ENCODE data around the gene TMEM240. TPM values are rescaled to one million over a fixed set of nuclear protein-coding genes. Genes with fewer than 3 reads are reported as not detected.

TMEM240 gene
- total and polyA plus RNA-seq, 2 experiments from 2014 or later, result 1.8 to 5.1 TPM

GRCh38 chr1:1489861-1490260 is 50.6 kb downstream of the TMEM240 start:
- H2AFZ ChIP-seq, result no peak overlapping the region
- H3K27ac ChIP-seq (ENCODE audit: low read depth), result no peak overlapping the region
- Mint-ChIP-seq H3K4me1 (no peaks in the 10 kb centered on the region; the same call in 2 of the 3 replicates), H3K9me3 (no peaks in the 10 kb centered on the region; the same call in 2 of the 3 replicates), H3K4me3 (no peak overlapping the region), H3K36me3 (ENCODE audit: low read depth) (peaks cover 66% of the 10 kb centered on the region), H3K27me3 (ENCODE audit: insufficient read depth, low read depth, poor library complexity) (peaks cover 2% of the 10 kb centered on the region), H3K27ac (no peak overlapping the region)
- no peaks in the 10 kb centered on the region for H3K27me3 ChIP-seq (ENCODE audit: insufficient read depth)
- H3K79me2 ChIP-seq (replicated peaks; ENCODE audit: insufficient read depth), result no peaks in the 10 kb centered on the region
- DNase-seq (ENCODE audit: low spot score) (no peak), ATAC-seq (no peak)
- peaks cover 8% of the 10 kb centered on the region for H4K20me1 ChIP-seq (replicated peaks; ENCODE audit: insufficient read depth)
- H3K4me3 ChIP-seq, result no peak overlapping the region
- H3K36me3 ChIP-seq (ENCODE audit: insufficient read depth), result peaks cover 15% of the 10 kb centered on the region
- no peak for TF ChIP-seq NANOG (IDR thresholded peaks at IDR 0.05; ENCODE audit: borderline replicate concordance)
- no peak for TF ChIP-seq EZH2phosphoT487 (IDR thresholded peaks at IDR 0.05; ENCODE audit: unreplicated experiment)
- TF ChIP-seq ZNF114 (CRISPR knock-in tag; IDR thresholded peaks at IDR 0.05), result no peak
- no peak for TF ChIP-seq ZNF462 (CRISPR knock-in tag; IDR thresholded peaks at IDR 0.05)
- TF ChIP-seq ETS1 (IDR thresholded peaks at IDR 0.05), result no peak
- no peak for TF ChIP-seq CREB1 (CRISPR knock-in tag; IDR thresholded peaks at IDR 0.05; ENCODE audit: low read depth)
- no peak for TF ChIP-seq STAT1 (IDR thresholded peaks at IDR 0.05; ENCODE audit: unreplicated experiment)
- no peak for TF ChIP-seq JUNB (IDR thresholded peaks at IDR 0.05; ENCODE audit: unreplicated experiment)
- no peak for TF ChIP-seq CTCF (conservative IDR thresholded peaks at IDR 0.05; ENCODE audit: low read depth in 2 of 2)
- no peak for TF ChIP-seq POLR2AphosphoS5 (IDR thresholded peaks at IDR 0.05; ENCODE audit: low read depth)
- no peak for TF ChIP-seq REST (IDR thresholded peaks at IDR 0.05; ENCODE audit: unreplicated experiment)
- no peak for TF ChIP-seq ZNF331 (CRISPR knock-in tag; IDR thresholded peaks at IDR 0.05; ENCODE audit: low read depth)
- TF ChIP-seq EZH2 (IDR thresholded peaks at IDR 0.05; ENCODE audit: low read depth, unreplicated experiment), result no peak
- 0 out of 2 replicates have a peak, but pooled peaks cover 10% of the 10 kb centered on the region for H3F3A ChIP-seq (replicated peaks; ENCODE audit: low read depth)
- no peaks in the 10 kb centered on the region for H3K9me2 ChIP-seq (ENCODE audit: insufficient read depth)
- H3K4me1 ChIP-seq (ENCODE audit: insufficient read depth), result no peaks in the 10 kb centered on the region
- H3K4me2 ChIP-seq, result no peak overlapping the region
